ENCODE data around the gene PSG11.
"Not testable (repeated sequence)": the region's sequence is repeated elsewhere in the genome, so short reads cannot be mapped to it uniquely, and the experiment has no call there.

DNA sequence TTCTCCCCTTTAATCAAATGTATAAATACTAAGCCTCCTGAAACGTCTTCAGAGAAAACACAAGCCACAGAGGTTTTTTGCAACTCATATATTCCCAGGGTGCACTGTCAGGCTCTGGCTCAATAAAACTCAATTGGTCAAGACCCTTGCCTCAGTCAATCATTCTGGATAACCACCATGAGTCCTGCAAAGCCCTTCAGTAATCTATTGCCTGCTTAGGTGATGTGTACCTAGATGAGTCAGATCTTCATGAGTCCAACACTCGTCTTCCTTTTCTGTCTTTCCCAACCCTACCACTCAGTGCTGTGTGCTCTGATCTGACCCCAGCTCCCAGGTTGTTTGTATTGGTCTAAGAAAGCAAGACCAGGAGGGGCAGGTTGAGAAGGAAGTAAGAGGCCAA is 32.2 kb upstream of the PSG11 start:
- TF ChIP-seq EZH2phosphoT487 (IDR thresholded peaks at IDR 0.05; ENCODE audit: borderline replicate concordance); ELF1 (IDR thresholded peaks at IDR 0.05; ENCODE audit: borderline replicate concordance, low read depth); EGR1 (IDR thresholded peaks at IDR 0.05; ENCODE audit: low read depth); YY1 (IDR thresholded peaks at IDR 0.05; ENCODE audit: extremely low read depth, insufficient replicate concordance, low read depth, low read length); POLR2A (IDR thresholded peaks at IDR 0.05; ENCODE audit: borderline replicate concordance, extremely low read depth, insufficient read depth, insufficient read length); ZFX (IDR thresholded peaks at IDR 0.05): not testable (repeated sequence)
- TF ChIP-seq, protein P1, sequence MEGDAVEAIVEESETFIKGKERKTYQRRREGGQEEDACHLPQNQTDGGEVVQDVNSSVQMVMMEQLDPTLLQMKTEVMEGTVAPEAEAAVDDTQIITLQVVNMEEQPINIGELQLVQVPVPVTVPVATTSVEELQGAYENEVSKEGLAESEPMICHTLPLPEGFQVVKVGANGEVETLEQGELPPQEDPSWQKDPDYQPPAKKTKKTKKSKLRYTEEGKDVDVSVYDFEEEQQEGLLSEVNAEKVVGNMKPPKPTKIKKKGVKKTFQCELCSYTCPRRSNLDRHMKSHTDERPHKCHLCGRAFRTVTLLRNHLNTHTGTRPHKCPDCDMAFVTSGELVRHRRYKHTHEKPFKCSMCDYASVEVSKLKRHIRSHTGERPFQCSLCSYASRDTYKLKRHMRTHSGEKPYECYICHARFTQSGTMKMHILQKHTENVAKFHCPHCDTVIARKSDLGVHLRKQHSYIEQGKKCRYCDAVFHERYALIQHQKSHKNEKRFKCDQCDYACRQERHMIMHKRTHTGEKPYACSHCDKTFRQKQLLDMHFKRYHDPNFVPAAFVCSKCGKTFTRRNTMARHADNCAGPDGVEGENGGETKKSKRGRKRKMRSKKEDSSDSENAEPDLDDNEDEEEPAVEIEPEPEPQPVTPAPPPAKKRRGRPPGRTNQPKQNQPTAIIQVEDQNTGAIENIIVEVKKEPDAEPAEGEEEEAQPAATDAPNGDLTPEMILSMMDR (IDR thresholded peaks at IDR 0.05 in 2 of 3, conservative IDR thresholded peaks at IDR 0.05 in 1 of 3; ENCODE audit: borderline replicate concordance in 1 of 3, insufficient read depth in 1 of 3, low read depth in 2 of 3, low read length in 2 of 3) = not testable (repeated sequence)
- TF ChIP-seq, protein P2, sequence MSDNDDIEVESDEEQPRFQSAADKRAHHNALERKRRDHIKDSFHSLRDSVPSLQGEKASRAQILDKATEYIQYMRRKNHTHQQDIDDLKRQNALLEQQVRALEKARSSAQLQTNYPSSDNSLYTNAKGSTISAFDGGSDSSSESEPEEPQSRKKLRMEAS (IDR thresholded peaks at IDR 0.05) = not testable (repeated sequence)
- TF ChIP-seq, protein P3, sequence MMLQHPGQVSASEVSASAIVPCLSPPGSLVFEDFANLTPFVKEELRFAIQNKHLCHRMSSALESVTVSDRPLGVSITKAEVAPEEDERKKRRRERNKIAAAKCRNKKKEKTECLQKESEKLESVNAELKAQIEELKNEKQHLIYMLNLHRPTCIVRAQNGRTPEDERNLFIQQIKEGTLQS (IDR thresholded peaks at IDR 0.05) = not testable (repeated sequence)
